H7 (cell line): ENCODE results near the gene MGP. TPM values are rescaled to one million over a fixed set of nuclear protein-coding genes. Genes with fewer than 3 reads are reported as not detected.
A peak's percentile ranks its signal among the peaks of the same experiment; 100 is the strongest.

Experiments
- DNase-seq: peaks from one replicate; pipeline ENCODE4 v3.0.0; 2012
- H3K27me3 ChIP-seq: 2 replicates; pipeline ENCODE4 v1.6.0; 2011; ENCODE audit warnings: mild to moderate bottlenecking, low read length; ENCODE audit not compliant: control insufficient read depth, insufficient read depth
- H3K36me3 ChIP-seq: replicated peaks from 2 replicates; pipeline ENCODE4 v1.5.1; 2011; ENCODE audit warnings: low read length; ENCODE audit not compliant: control insufficient read depth, insufficient read depth
- H3K4me3 ChIP-seq: 2 replicates; pipeline ENCODE4 v1.5.1; 2011; ENCODE audit warnings: low read depth, mild to moderate bottlenecking, control low read depth, low read length, moderate library complexity; ENCODE audit not compliant: insufficient read depth
- total RNA-seq: library from RNA; depleted of rRNA; stranded (reverse); fragments of >200 nt; shearing (Covaris generic); gene quantifications from 2 replicates; pipeline ENCODE4 v1.2.3, GENCODE V29; 2014

Gene MGP
- total RNA-seq, 1 experiment from 2014 or later = not detected

DNA sequence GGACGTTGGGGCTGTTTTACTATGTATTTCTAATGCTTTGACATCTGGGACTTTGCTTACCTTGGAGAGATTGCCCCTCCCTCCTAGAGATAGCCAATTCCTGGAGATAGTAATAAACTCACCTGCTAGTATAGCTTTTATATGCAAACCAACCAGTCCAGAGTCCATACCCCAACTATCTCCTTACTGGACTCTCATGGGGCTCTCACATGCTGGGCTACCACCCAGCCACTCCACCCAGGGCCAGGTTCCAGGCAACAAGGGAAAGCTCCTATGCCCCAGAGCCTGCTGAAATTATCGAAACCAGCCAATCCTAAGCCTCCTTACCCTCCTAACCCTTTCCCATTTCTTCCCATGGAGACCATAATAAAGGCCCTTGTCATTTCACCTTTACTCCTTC is 25.5 kb upstream of the MGP start:
- no peaks in the 10 kb centered on the region for H3K27me3 ChIP-seq
- no peaks in the 10 kb centered on the region for H3K36me3 ChIP-seq
- DNase-seq = no peak
- H3K4me3 ChIP-seq = no peak overlapping the region

- Histone ChIP-seq H3K36me3 (no peaks in the 10 kb centered on the region), H3K4me3 (no peak overlapping the region)
- DNase-seq = no peak
Observed at GRCh38 chr12:14910090-14910915, 24.6 kb upstream of the MGP start.

DNA sequence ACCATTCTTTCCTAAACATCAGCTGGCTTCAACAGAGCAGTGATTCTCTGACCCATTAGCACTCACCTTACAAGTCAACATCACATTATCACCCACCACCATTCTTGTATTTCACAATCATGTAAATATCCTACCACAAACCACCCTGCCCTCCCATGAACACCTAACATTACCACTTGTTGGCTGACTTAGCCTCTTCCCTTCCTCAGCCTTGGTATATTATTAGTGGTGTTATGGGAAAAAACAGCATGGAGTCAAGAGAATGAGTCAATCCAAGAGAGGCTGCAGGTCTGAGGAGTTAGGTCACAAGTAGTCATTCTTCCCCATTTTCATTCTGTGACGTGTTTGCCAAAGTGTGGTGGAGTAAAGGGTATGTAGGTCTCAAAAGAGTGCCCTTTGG is 22.3 kb upstream of the MGP start:
- Histone ChIP-seq H3K27me3 (no peaks in the 10 kb centered on the region), H3K36me3 (no peaks in the 10 kb centered on the region), H3K4me3 (no peak overlapping the region)
- DNase-seq = no peak

More at GRCh38 chr12:14910090-14910915, 24.6 kb upstream of the MGP start:
- H3K27me3 ChIP-seq = no peaks in the 10 kb centered on the region

DNA sequence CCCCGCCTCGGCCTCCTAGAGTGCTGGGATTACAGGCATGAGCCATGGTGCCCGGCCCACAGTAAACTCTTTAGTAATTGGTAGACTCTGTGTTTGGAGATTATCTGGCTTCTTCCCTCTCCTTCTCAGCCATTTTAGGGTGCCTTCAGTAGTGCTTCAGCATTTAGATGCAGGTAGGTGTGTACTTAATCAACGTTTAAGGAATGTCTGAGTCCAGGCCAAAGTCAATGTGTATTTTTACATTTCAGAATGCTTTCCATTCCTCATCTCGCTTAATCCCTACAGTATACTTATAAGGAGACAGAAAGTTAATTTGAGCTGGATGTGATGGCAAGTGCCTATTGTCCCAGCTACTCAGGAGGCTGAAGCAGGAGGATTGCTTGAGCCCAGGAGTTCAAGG is 20.5 kb upstream of the MGP start:
- no peaks in the 10 kb centered on the region for H3K27me3 ChIP-seq
- no peak overlapping the region for H3K4me3 ChIP-seq
- DNase-seq = no peak
- H3K36me3 ChIP-seq = no peaks in the 10 kb centered on the region

DNA sequence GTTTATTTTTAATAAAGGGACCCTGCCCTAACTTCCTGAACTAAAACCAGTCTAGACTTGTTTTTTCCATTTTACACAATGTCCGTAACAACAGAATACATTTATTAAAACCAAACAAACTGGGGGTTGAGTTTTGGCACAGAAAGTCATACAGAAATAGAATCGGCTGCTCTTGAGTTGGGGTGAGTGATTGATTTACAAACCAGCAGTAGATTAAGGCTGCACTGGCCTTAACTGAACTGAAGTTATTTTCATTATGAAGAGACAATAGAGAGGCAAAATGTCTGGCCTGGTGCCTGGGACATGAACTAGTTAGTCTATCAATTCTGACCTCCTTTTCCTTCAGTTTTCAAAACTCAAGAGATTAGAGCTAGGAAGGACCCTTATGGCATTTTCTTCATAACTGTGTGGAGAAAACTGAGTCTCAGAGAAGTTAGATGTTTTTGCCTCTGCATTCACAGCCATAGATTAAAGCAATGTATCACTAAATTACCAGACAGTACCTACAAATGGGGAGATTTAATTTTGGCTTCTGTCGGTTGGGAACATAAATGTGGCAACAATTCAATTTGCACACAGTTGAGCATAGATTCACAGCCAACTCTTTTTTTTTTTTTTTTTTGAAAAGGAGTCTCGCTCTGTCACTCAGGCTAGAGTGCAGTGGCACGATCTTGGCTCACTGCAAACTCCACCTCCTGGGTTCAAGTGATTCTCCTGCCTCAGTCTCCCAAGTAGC is 19.8 kb upstream of the MGP start:
- DNase-seq = no peak
- H3K27me3 ChIP-seq = no peaks in the 10 kb centered on the region
- H3K36me3 ChIP-seq = no peaks in the 10 kb centered on the region
- no peak overlapping the region for H3K4me3 ChIP-seq

DNA sequence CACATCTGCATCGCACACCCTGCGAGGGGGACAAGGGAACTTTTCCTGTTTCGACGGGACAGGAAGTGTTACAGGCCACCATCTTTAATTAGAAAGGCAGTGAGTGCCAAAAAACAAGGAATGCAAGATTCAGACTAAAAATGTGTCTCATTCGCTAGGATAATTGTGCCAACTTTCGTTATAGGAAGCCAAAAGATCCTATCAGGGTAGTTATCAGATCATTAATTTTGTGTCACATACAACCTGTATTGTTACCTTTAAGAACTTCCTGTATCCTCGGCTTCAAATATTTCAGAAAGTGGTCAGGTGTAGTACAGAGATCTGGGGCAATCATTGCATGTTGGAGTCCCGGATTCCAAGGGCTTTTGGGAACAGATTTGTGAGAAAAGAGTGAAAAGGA is 19.2 kb upstream of the MGP start:
- Histone ChIP-seq H3K4me3 (no peak overlapping the region), H3K27me3 (no peaks in the 10 kb centered on the region), H3K36me3 (no peaks in the 10 kb centered on the region)
- no peak for DNase-seq

DNA sequence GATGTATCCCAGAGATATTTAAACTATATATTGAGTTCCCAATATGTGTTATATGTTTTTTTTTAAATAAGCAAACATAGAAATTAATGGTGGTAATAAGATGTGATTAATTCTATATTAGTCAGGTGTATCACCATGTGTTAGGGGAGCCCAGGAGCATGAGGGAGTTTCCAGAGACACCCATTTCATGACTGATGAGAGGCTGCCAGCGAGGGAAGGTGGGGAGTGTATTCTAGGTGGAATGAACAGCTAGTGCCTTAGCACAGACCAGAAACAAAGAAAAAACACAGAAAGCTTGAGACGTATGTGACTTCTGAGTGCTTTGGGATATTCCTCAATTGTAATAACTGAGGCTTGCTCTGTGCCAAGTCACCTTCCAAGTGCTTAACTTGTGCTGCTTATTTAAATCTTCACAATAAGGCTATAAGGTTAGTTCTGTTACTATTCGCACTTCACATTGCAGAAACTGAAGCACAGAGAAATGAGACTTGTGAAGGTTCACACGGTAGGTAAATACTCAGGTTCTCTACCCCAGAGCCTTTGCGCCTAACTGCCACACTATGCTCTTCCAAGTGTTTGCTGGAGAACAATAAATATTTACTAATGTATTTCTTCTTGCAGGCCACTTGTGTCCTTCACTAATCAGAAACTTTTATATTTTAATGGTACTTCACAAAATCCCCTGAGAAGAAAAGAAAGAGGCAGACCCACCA is 17.9 kb upstream of the MGP start:
- Histone ChIP-seq H3K36me3 (no peaks in the 10 kb centered on the region), H3K4me3 (no peak overlapping the region), H3K27me3 (no peaks in the 10 kb centered on the region)
- DNase-seq = no peak

- DNase-seq = no peak
- Histone ChIP-seq H3K36me3 (no peaks in the 10 kb centered on the region), H3K27me3 (no peaks in the 10 kb centered on the region), H3K4me3 (no peak overlapping the region)
Observed at GRCh38 chr12:14902465-14902864, 16.8 kb upstream of the MGP start.

GRCh38 chr12:14901228-14901562 is 15.5 kb upstream of the MGP start:
- H3K4me3 ChIP-seq = no peak overlapping the region
- no peaks in the 10 kb centered on the region for H3K27me3 ChIP-seq
- peak; percentile 12 for DNase-seq
- H3K36me3 ChIP-seq = no peaks in the 10 kb centered on the region

- DNase-seq = no peak
- H3K36me3 ChIP-seq = no peaks in the 10 kb centered on the region
- H3K4me3 ChIP-seq = no peak overlapping the region
- H3K27me3 ChIP-seq = no peaks in the 10 kb centered on the region
Observed at GRCh38 chr12:14900521-14901227, 15.0 kb upstream of the MGP start.

GRCh38 chr12:14896521-14897169 is 11.0 kb upstream of the MGP start:
- H3K27me3 ChIP-seq = no peaks in the 10 kb centered on the region
- H3K36me3 ChIP-seq = no peaks in the 10 kb centered on the region
- no peak overlapping the region for H3K4me3 ChIP-seq
- no peak for DNase-seq

GRCh38 chr12:14893506-14894250 is 8.0 kb upstream of the MGP start:
- H3K27me3 ChIP-seq = no peaks in the 10 kb centered on the region
- H3K4me3 ChIP-seq = no peak overlapping the region
- DNase-seq = no peak
- H3K36me3 ChIP-seq = no peaks in the 10 kb centered on the region

DNA sequence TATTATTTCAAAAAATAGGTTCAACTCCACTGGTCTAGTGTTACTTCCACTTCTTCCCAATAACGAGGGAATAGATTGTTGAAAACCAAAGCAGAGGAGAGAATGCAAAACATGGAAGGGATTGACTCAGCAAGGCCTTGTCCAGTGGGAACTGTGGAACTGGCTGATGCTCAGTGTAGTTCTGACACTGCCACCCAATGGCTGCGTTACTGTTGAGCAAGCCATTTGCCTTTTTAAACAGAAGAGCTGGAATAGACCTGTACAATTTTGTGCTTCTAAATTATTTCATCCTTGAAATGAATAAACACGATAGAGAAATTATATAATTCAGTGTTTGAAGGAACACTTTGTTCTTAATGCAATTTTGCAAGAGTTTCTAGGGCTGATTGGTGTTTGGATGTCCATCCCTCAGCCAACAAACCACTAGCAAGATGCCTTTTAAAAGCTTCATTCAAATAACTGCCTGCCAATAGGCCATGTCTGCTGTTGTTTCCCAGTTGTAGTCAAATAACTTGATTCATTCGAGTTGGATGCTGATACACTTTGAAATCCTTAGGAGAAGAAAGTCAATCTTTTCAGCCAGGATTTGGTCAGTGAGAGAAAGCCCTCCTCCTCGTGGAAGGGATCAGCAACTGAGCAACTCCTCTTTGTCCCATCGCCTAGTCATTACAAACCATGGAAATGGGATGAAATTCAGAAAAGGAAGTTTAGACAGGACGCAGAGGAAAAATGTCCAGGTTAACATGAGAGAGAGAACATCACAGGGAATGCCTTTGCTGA is 7.3 kb upstream of the MGP start:
- no peak for DNase-seq
- no peaks in the 10 kb centered on the region for H3K27me3 ChIP-seq
- no peaks in the 10 kb centered on the region for H3K36me3 ChIP-seq
- no peak overlapping the region for H3K4me3 ChIP-seq
